IPS DF 4.7 (cell line): Measurements from ENCODE around the gene PML.

Experiments used
- DNase-seq: peaks from one replicate; pipeline ENCODE4 v3.0.0-alpha.2; 2013; ENCODE audit warnings: low spot score; ENCODE audit errors: extremely low read depth

PML gene

GRCh38 chr15:73985101-73985873 is 9.2 kb upstream of the PML start:
- no peak for DNase-seq

GRCh38 chr15:73986055-73986775 is 8.3 kb upstream of the PML start:
- DNase-seq, result no peak

GRCh38 chr15:73986776-73987056 is 7.8 kb upstream of the PML start:
- DNase-seq, result no peak

GRCh38 chr15:73987250-73987649 is 7.3 kb upstream of the PML start:
- no peak for DNase-seq

GRCh38 chr15:73987681-73988444 is 6.7 kb upstream of the PML start:
- DNase-seq, result no peak

- DNase-seq, result no peak
Measured at GRCh38 chr15:73988445-73988969, 6.0 kb upstream of the PML start.

- no peak for DNase-seq
Measured at GRCh38 chr15:73989001-73989798, 5.3 kb upstream of the PML start.

- DNase-seq, result no peak
Measured at GRCh38 chr15:73990250-73991005, 4.1 kb upstream of the PML start.

GRCh38 chr15:73991260-73991659 is 3.3 kb upstream of the PML start:
- DNase-seq, result no peak

- DNase-seq, result peak; percentile 80
Measured at GRCh38 chr15:73991726-73992593, 2.6 kb upstream of the PML start, which contains the start of gene STOML1. STOML1 (minus strand) TSS chr15:73992295; CDS start chr15:73992223, 72 bp downstream.

- no peak for DNase-seq
Measured at GRCh38 chr15:73992594-73992898, 2.0 kb upstream of the PML start.

- DNase-seq, result no peak
Measured at GRCh38 chr15:73993211-73993994, 1.1 kb upstream of the PML start.

- no peak for DNase-seq
Measured at GRCh38 chr15:73994912-73995622, 551 bp downstream of the PML start.

- DNase-seq, result no peak
Measured at GRCh38 chr15:73996267-73996666, 1.8 kb downstream of the PML start.

GRCh38 chr15:73996939-73997338 is 2.4 kb downstream of the PML start:
- no peak for DNase-seq

- no peak for DNase-seq
Measured at GRCh38 chr15:73997986-73998385, 3.5 kb downstream of the PML start.

GRCh38 chr15:74006774-74007639 is 12.5 kb downstream of the PML start:
- no peak for DNase-seq
